B cell (primary cell): ENCODE measurements around the gene PSENEN. TPM values are rescaled to one million over a fixed set of nuclear protein-coding genes. Genes with fewer than 3 reads are reported as not detected.

ENCODE experiments used
- ATAC-seq: fragments of 200-7000 bp; cut with Tn5 transposase; one replicate; pipeline ENCODE4 v1.10.0; 2021; ENCODE audit warnings: low read depth, mild to moderate bottlenecking, moderate number of reproducible peaks, moderate library complexity
- CTCF ChIA-PET: fragments of 350-600 bp; sonication (Branson Sonifier 250); formaldehyde crosslinking; loops from one replicate; lab custom pipeline; 2021; ENCODE audit warnings: antibody characterized with exemption, inconsistent platforms; lab: Charles Lee
- POLR2A ChIA-PET: fragments of 350-600 bp; sonication (Branson Sonifier 250); formaldehyde crosslinking; loops from one replicate; lab custom pipeline; 2021; ENCODE audit warnings: antibody characterized with exemption; lab: Charles Lee
- DNase-seq: peaks from one replicate; pipeline ENCODE4 v3.0.0; 2013
- H2AFZ ChIP-seq: 2 replicates; pipeline ENCODE4 v1.6.1; 2012; ENCODE audit warnings: mild to moderate bottlenecking, low read depth, low read length; ENCODE audit not compliant: insufficient read depth, poor library complexity, severe bottlenecking
- H3K27ac ChIP-seq, 2 donors: 1 replicate in 1 of 2; 2 replicates in 1 of 2; pipeline ENCODE4 v1.5.1; 2012 to 2013; ENCODE audit warnings: low read length in 2 of 2, mild to moderate bottlenecking in 2 of 2, moderate library complexity in 1 of 2
- H3K27me3 ChIP-seq, 4 experiments: fragments of 200-600 bp in 1 of 4; sonication (generic) in 1 of 4; replicated peaks in 1 of 4; 1 replicate in 2 of 4; 2 replicates in 2 of 4; pipeline versions ENCODE4 v1.6.1 to v1.7.0; 2013 to 2016; ENCODE audit warnings: low read length in 3 of 4, mild to moderate bottlenecking in 2 of 4, mixed read lengths in 1 of 4, moderate library complexity in 1 of 4; ENCODE audit not compliant: insufficient read depth in 4 of 4, control insufficient read depth in 3 of 4; ENCODE audit errors: control extremely low read depth in 1 of 4
- H3K36me3 ChIP-seq, 2 experiments: replicated peaks in 1 of 2; 1 replicate in 1 of 2; 2 replicates in 1 of 2; pipeline versions ENCODE4 v1.6.1 to v1.7.1; 2013; ENCODE audit warnings: low read length in 1 of 2; ENCODE audit not compliant: insufficient read depth in 2 of 2, control insufficient read depth in 1 of 2; ENCODE audit errors: control extremely low read depth in 1 of 2, extremely low read depth in 1 of 2
- H3K4me1 ChIP-seq, 2 donors: fragments of 200-600 bp in 1 of 2; sonication (generic) in 1 of 2; 1 replicate in 1 of 2; 2 replicates in 1 of 2; pipeline versions ENCODE4 v1.5.1 to v1.6.1; 2013 to 2017; ENCODE audit warnings: low read length in 2 of 2; ENCODE audit not compliant: control insufficient read depth in 2 of 2, insufficient read depth in 2 of 2
- H3K4me2 ChIP-seq: replicated peaks from 2 replicates; pipeline ENCODE3; 2012; ENCODE audit warnings: mild to moderate bottlenecking, low read depth, low read length; ENCODE audit not compliant: poor library complexity, severe bottlenecking
- H3K4me3 ChIP-seq, 5 experiments: fragments of 200-600 bp in 1 of 5; sonication (generic) in 1 of 5; 1 replicate in 3 of 5; 2 replicates in 2 of 5; pipeline versions ENCODE4 v1.5.1 to v1.7.0; 2011 to 2016; ENCODE audit warnings: low read length in 4 of 5, mild to moderate bottlenecking in 4 of 5, low read depth in 2 of 5, control low read depth in 1 of 5, moderate library complexity in 1 of 5; ENCODE audit not compliant: insufficient read depth in 1 of 5; ENCODE audit errors: control extremely low read depth in 1 of 5, extremely low read depth in 1 of 5
- H3K79me2 ChIP-seq: fragments of 200-600 bp; sonication (generic); one replicate; pipeline ENCODE4 v1.6.0; 2016; ENCODE audit warnings: low read length; ENCODE audit not compliant: control insufficient read depth, insufficient read depth
- H3K9ac ChIP-seq: fragments of 200-600 bp; sonication (generic); 2 replicates; pipeline ENCODE4 v1.6.1; 2017; ENCODE audit warnings: mild to moderate bottlenecking, low read length, moderate library complexity
- H3K9me3 ChIP-seq, 3 donors: one replicate each; pipeline versions ENCODE4 v1.6.1 to v1.7.1; 2013; ENCODE audit warnings: low read length in 2 of 3; ENCODE audit not compliant: control insufficient read depth in 2 of 3, insufficient read depth in 1 of 3; ENCODE audit errors: control extremely low read depth in 1 of 3
- H4K20me1 ChIP-seq: 2 replicates; pipeline ENCODE4 v1.6.0; 2012; ENCODE audit warnings: mild to moderate bottlenecking, low read length; ENCODE audit not compliant: insufficient read depth, control insufficient read depth, poor library complexity, severe bottlenecking
- H3K27ac Mint-ChIP-seq: one replicate; pipeline ENCODE4 v1.8.0; 2021; ENCODE audit warnings: mixed read lengths
- H3K27me3 Mint-ChIP-seq: one replicate; pipeline ENCODE4 v1.8.0; 2021; ENCODE audit warnings: mixed read lengths
- H3K4me1 Mint-ChIP-seq: one replicate; pipeline ENCODE4 v1.8.0; 2021; ENCODE audit warnings: mixed read lengths
- H3K4me3 Mint-ChIP-seq: one replicate; pipeline ENCODE4 v1.8.0; 2021; ENCODE audit warnings: mixed read lengths
- H3K9me3 Mint-ChIP-seq: one replicate; pipeline ENCODE4 v1.8.0; 2022; ENCODE audit warnings: mixed read lengths; ENCODE audit not compliant: insufficient read depth
- CTCF ChIP-seq: fragments of 200-600 bp; IDR thresholded peaks from one replicate; pipeline ENCODE4 v1.8.0; 2022; ENCODE audit warnings: antibody characterized with exemption, mild to moderate bottlenecking
- EZH2 ChIP-seq: IDR thresholded peaks from 2 replicates; pipeline ENCODE4 v1.6.1; 2012; ENCODE audit warnings: borderline replicate concordance, low read depth, mild to moderate bottlenecking, moderate library complexity, low read length; ENCODE audit not compliant: insufficient read depth, poor library complexity, severe bottlenecking
- WGBS: methylation state at CpG from one replicate; pipeline ENCODE4 v1.1.5; 2013; ENCODE audit warnings: missing lambda C conversion rate; ENCODE audit not compliant: insufficient coverage; 5-methylcytosine and 5-hydroxymethylcytosine counted together
- intact Hi-C: fragments of 100-400 bp; cut with micrococcal nuclease; formaldehyde crosslinking; loops from one replicate; pipeline ENCODE4 v1.10.0; 2022
- polyA plus RNA-seq: library from polyadenylated mRNA; depleted of rRNA; stranded (reverse); fragments of >200 nt; gene quantifications from 2 replicates; pipeline ENCODE4 v1.2.3, GENCODE V29; 2012
- total RNA-seq, 2 donors: library from RNA; stranded (reverse); fragments of 120-200 nt in 1 of 2; gene quantifications; 1 replicate in 1 of 2; 2 replicates in 1 of 2; pipeline versions ENCODE4 v1.2.3 to v1.2.4, GENCODE V29; 2013 to 2022

The PSENEN gene
- total and polyA plus RNA-seq, 2 donors (not counting 1 experiment from before 2014, with no cell fraction given), result 17.7 to 36.4 TPM

GRCh38 chr19:35718345-35719041 lies 27.0 kb upstream of the PSENEN start:
- no peaks in the 10 kb centered on the region for H3K27me3 ChIP-seq
- ChIA-PET POLR2A (interaction anchor here (1.2 to 1.8 kb wide), 3 partner anchors 22 to 27 kb away, joined by 4 to 10 read pairs (median 7); partner anchors contain the start of genes IGFLR1, PSENEN and U2AF1L4), CTCF (interaction anchor here (0.8 to 2.6 kb wide), 4 partner anchors 19 to 208 kb away, joined by 3 to 7 read pairs (median 3); no protein-coding TSS in a partner anchor)
- H3K4me1 ChIP-seq, result peaks cover 19 to 51% of the 10 kb centered on the region in 2 donors
- H3K4me1 Mint-ChIP-seq, result peaks cover 52% of the 10 kb centered on the region
- TF ChIP-seq CTCF, result no peak
- no peak for TF ChIP-seq EZH2
- ATAC-seq, result no peak
- H3K4me3 Mint-ChIP-seq, result peak overlapping the region; percentile 90
- H2AFZ ChIP-seq, result peak overlapping the region; percentile 58
- intact Hi-C loops, result loop anchor here (10.0 kb wide), 2 partner anchors 186 to 374 kb away; partner anchors contain the start of genes FFAR1, HCST, NFKBID and TYROBP
- no peaks in the 10 kb centered on the region for H3K27me3 Mint-ChIP-seq
- H3K27ac ChIP-seq, result peak overlapping the region; percentile 18 to 65
- peak overlapping the region; percentile 64 for H3K9ac ChIP-seq
- no peaks in the 10 kb centered on the region for H3K9me3 Mint-ChIP-seq
- H3K36me3 ChIP-seq, result peaks cover 0 to 34% of the 10 kb centered on the region in 2 experiments
- peaks cover 68% of the 10 kb centered on the region for H3K79me2 ChIP-seq
- DNase-seq, result peak; percentile 57
- peak overlapping the region; percentile 85 for H3K4me2 ChIP-seq
- no peaks in the 10 kb centered on the region for H3K9me3 ChIP-seq
- peak overlapping the region; percentile 85 for H3K27ac Mint-ChIP-seq
- WGBS, result 2% methylated on average over 41 of the region's 42 CpGs
- H4K20me1 ChIP-seq, result peaks cover 50% of the 10 kb centered on the region
- peak overlapping the region; percentile 17 to 71 (median 63) for H3K4me3 ChIP-seq
